ENCODE measurements around the gene KIAA1755. TPM values are rescaled to one million over a fixed set of nuclear protein-coding genes. Genes with fewer than 3 reads are reported as not detected.

KIAA1755 gene
- 2.9 and 3.5 TPM in 2 replicates for polyA plus RNA-seq (2011; rRNA removed)
- polyA minus RNA-seq (2011; rRNA and poly(A)+ RNA removed), result 2.7 and 4.6 TPM in 2 replicates

GRCh38 chr20:38260378-38261053 lies at the start of gene KIAA1755:
TSS of gene KIAA1755 (minus strand) at chr20:38260735. CDS start at chr20:38260500, 235 bp downstream.
- DNase-seq (ENCODE audit: low read depth, low spot score), result no peak
- TF ChIP-seq CTCF (IDR thresholded peaks at IDR 0.05; ENCODE audit: low read depth, low read length), result no peak
- CTCF ChIA-PET, result no interaction called here
- H3K9me3 ChIP-seq (ENCODE audit: control insufficient read depth, insufficient read depth, low read length), result no peaks in the 10 kb centered on the region
- no peaks in the 10 kb centered on the region for H3K27me3 ChIP-seq (ENCODE audit: control insufficient read depth, insufficient read depth, low read length)
- peak within 1 kb of the TSS; percentile 47 for H3K27ac ChIP-seq (ENCODE audit: low read depth, low read length)
- POLR2A ChIA-PET, result no interaction called here
- H3K4me3 ChIP-seq (ENCODE audit: low read depth, low read length), result peak within 1 kb of the TSS; percentile 58

GRCh38 chr20:38308447-38308846 lies 47.9 kb upstream of the KIAA1755 start:
- no peaks in the 10 kb centered on the region; the same call in none of the 2 replicates for H3K9me3 ChIP-seq (ENCODE audit: control insufficient read depth, insufficient read depth, low read length)
- CTCF ChIA-PET, result interaction anchor here (0.5 to 1.7 kb wide), 3 partner anchors 37 to 87 kb away, joined by 3 to 5 read pairs (median 4); no protein-coding TSS in a partner anchor
- no peak for TF ChIP-seq CTCF (IDR thresholded peaks at IDR 0.05; ENCODE audit: low read depth, low read length)

GRCh38 chr20:38308047-38308438 lies 47.5 kb upstream of the KIAA1755 start:
- Histone ChIP-seq H3K4me3 (ENCODE audit: low read depth, low read length) (no peak overlapping the region), H3K9me3 (ENCODE audit: control insufficient read depth, insufficient read depth, low read length) (no peaks in the 10 kb centered on the region; the same call in none of the 2 replicates), H3K27me3 (ENCODE audit: control insufficient read depth, insufficient read depth, low read length) (peaks cover 8% of the 10 kb centered on the region), H3K27ac (ENCODE audit: low read depth, low read length) (no peak overlapping the region)
- TF ChIP-seq CTCF (IDR thresholded peaks at IDR 0.05; ENCODE audit: low read depth, low read length), result no peak
- ChIA-PET CTCF (interaction anchor here (1.1 to 1.7 kb wide), 3 partner anchors 14 to 87 kb away, joined by 4 to 6 read pairs (median 5); no protein-coding TSS in a partner anchor), POLR2A (no interaction called here)
- DNase-seq (ENCODE audit: low read depth, low spot score), result no peak

More at GRCh38 chr20:38308447-38308846, 47.9 kb upstream of the KIAA1755 start:
- H3K4me3 ChIP-seq (ENCODE audit: low read depth, low read length), result no peak overlapping the region
- no peak for DNase-seq (ENCODE audit: low read depth, low spot score)
- peaks cover 4% of the 10 kb centered on the region for H3K27me3 ChIP-seq (ENCODE audit: control insufficient read depth, insufficient read depth, low read length)
- POLR2A ChIA-PET, result no interaction called here
- H3K27ac ChIP-seq (ENCODE audit: low read depth, low read length), result no peak overlapping the region

- no peak for TF ChIP-seq CTCF (IDR thresholded peaks at IDR 0.05; ENCODE audit: low read depth, low read length)
- Histone ChIP-seq H3K27ac (ENCODE audit: low read depth, low read length) (no peak overlapping the region), H3K4me3 (ENCODE audit: low read depth, low read length) (no peak overlapping the region), H3K27me3 (ENCODE audit: control insufficient read depth, insufficient read depth, low read length) (peaks cover 12% of the 10 kb centered on the region), H3K9me3 (ENCODE audit: control insufficient read depth, insufficient read depth, low read length) (no peaks in the 10 kb centered on the region; the same call in none of the 2 replicates)
- ChIA-PET CTCF (interaction anchor here (1.1 to 1.7 kb wide), 3 partner anchors 14 to 86 kb away, joined by 4 to 6 read pairs (median 5); no protein-coding TSS in a partner anchor), POLR2A (no interaction called here)
- DNase-seq (ENCODE audit: low read depth, low spot score), result no peak
Observed at GRCh38 chr20:38307371-38308046, 47.0 kb upstream of the KIAA1755 start.

GRCh38 chr20:38306379-38306778 lies 45.8 kb upstream of the KIAA1755 start:
- no peak for TF ChIP-seq CTCF (IDR thresholded peaks at IDR 0.05; ENCODE audit: low read depth, low read length)
- peaks cover 14% of the 10 kb centered on the region for H3K27me3 ChIP-seq (ENCODE audit: control insufficient read depth, insufficient read depth, low read length)
- H3K9me3 ChIP-seq (ENCODE audit: control insufficient read depth, insufficient read depth, low read length), result no peaks in the 10 kb centered on the region; the same call in none of the 2 replicates
- ChIA-PET POLR2A (no interaction called here), CTCF (no interaction called here)
- no peak overlapping the region for H3K27ac ChIP-seq (ENCODE audit: low read depth, low read length)
- no peak overlapping the region for H3K4me3 ChIP-seq (ENCODE audit: low read depth, low read length)
- no peak for DNase-seq (ENCODE audit: low read depth, low spot score)
